ENCODE data around the gene KLK13. TPM values are rescaled to one million over a fixed set of nuclear protein-coding genes. Genes with fewer than 3 reads are reported as not detected.

The KLK13 gene
- not detected for total RNA-seq
- not detected for polyA plus RNA-seq
- total RNA-seq: not detected

- ATAC-seq (no peak), DNase-seq (no peak)
- Mint-ChIP-seq H3K36me3 (peaks cover 0 to 15% (median 0%) of the 10 kb centered on the region in 5 donors), H3K4me1 (peaks cover 0 to 8% (median 4%) of the 10 kb centered on the region in 7 donors), H3K27me3 (peaks cover 23 to 65% (median 58%) of the 10 kb centered on the region in 5 donors), H3K4me3 (peak within 1 kb of the TSS; percentile 35 to 84 (median 72)), H3K27ac (no peak within 1 kb of the TSS), H3K9me3 (peaks cover 0 to 17% (median 4%) of the 10 kb centered on the region in 11 donors)
- no peaks in the 10 kb centered on the region for H3K36me3 ChIP-seq (ENCODE audit: control insufficient read depth in 2 of 3, insufficient read depth in 3 of 3, low read length in 3 of 3)
- POLR2A ChIA-PET: no interaction called here
- H3K4me1 ChIP-seq (ENCODE audit: control insufficient read depth in 2 of 2, insufficient read depth in 2 of 2, low read length in 2 of 2): no peaks in the 10 kb centered on the region
- no peak within 1 kb of the TSS for H3K27ac ChIP-seq (ENCODE audit: low read depth, low read length)
- peaks cover 0 to 21% of the 10 kb centered on the region in 2 donors for H3K27me3 ChIP-seq (ENCODE audit: control insufficient read depth in 2 of 2, insufficient read depth in 2 of 2, low read length in 2 of 2)
- no peak within 1 kb of the TSS for H3K4me3 ChIP-seq (ENCODE audit: low read length)
- no peaks in the 10 kb centered on the region for H3K9me3 ChIP-seq (ENCODE audit: control insufficient read depth in 2 of 3, low read length in 3 of 3)
- CTCF ChIA-PET: no interaction called here
- intact Hi-C loops (cut with micrococcal nuclease): no loop called here
Measured at GRCh38 chr19:51064534-51065220, at the start of gene KLK13. TSS of gene KLK13 (minus strand) at chr19:51065092. CDS start at chr19:51065067, 25 bp downstream.

GRCh38 chr19:51114087-51114729 is 49.3 kb upstream of the KLK13 start:
- no peaks in the 10 kb centered on the region for H3K9me3 Mint-ChIP-seq
- ChIA-PET CTCF (interaction anchor here (1.0 to 1.2 kb wide), 2 partner anchors 18 to 20 kb away, joined by 3 to 4 read pairs; no protein-coding TSS in a partner anchor), POLR2A (interaction anchor here (0.6 to 2.2 kb wide), 8 partner anchors 8 to 1670 kb away, joined by 3 to 9 read pairs (median 4); no protein-coding TSS in a partner anchor)
- Histone ChIP-seq H3K27ac (ENCODE audit: low read depth, low read length) (peak overlapping the region; percentile 33), H3K36me3 (ENCODE audit: control insufficient read depth in 2 of 3, insufficient read depth in 3 of 3, low read length in 3 of 3) (no peaks in the 10 kb centered on the region), H3K9me3 (ENCODE audit: control insufficient read depth in 2 of 3, low read length in 3 of 3) (no peaks in the 10 kb centered on the region), H3K4me3 (ENCODE audit: low read length) (no peak overlapping the region), H3K27me3 (ENCODE audit: control insufficient read depth in 2 of 2, insufficient read depth in 2 of 2, low read length in 2 of 2) (no peaks in the 10 kb centered on the region), H3K4me1 (ENCODE audit: control insufficient read depth in 2 of 2, insufficient read depth in 2 of 2, low read length in 2 of 2) (peaks cover 39 to 40% of the 10 kb centered on the region in 2 donors)
- DNase-seq (peak in 5 of 9 donors; percentile 26 to 66 (median 51)), ATAC-seq (peak; percentile 63)
- H3K27me3 Mint-ChIP-seq: peaks cover 0 to 6% (median 0%) of the 10 kb centered on the region in 5 donors
- peaks cover 5 to 26% (median 11%) of the 10 kb centered on the region in 7 donors for H3K4me1 Mint-ChIP-seq
- peak overlapping the region in 8 of 9 donors; percentile 48 to 82 (median 61) for H3K27ac Mint-ChIP-seq
- peak overlapping the region in 7 of 10 donors; percentile 5 to 57 (median 41) for H3K4me3 Mint-ChIP-seq
- no peaks in the 10 kb centered on the region for H3K36me3 Mint-ChIP-seq
- intact Hi-C loops (cut with micrococcal nuclease): no loop called here

DNA sequence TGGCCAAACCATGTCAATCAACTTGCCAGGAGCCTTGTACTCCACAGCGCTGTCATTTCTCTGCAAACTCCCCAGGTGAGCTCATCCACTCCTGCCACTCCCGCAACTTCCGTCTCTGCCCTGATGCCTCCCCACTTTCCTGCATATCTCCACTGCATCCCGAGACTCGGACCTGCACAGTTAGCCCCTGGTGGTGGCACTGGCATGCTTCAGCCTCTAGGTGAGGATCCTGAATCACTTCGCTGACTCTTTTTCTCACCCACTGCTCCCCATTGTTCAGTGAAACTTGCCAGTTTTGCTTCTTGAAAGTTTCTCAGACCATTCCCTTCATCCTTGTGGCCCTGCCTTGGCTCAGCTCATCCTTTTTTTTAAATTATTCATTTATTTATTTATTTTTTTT is 46.7 kb upstream of the KLK13 start:
- ChIA-PET CTCF (interaction anchor here (1.0 to 1.6 kb wide), 3 partner anchors 15 to 47 kb away, joined by 3 to 4 read pairs (median 3); no protein-coding TSS in a partner anchor), POLR2A (interaction anchor here (0.7 to 2.9 kb wide), 2 partner anchors 9 to 16 kb away, joined by 3 to 9 read pairs; no protein-coding TSS in a partner anchor)
- H3K27me3 ChIP-seq (ENCODE audit: control insufficient read depth in 2 of 2, insufficient read depth in 2 of 2, low read length in 2 of 2): no peaks in the 10 kb centered on the region
- H3K4me1 Mint-ChIP-seq: peaks cover 19 to 30% (median 26%) of the 10 kb centered on the region in 7 donors
- H3K27me3 Mint-ChIP-seq: no peaks in the 10 kb centered on the region
- no peak overlapping the region for H3K4me3 Mint-ChIP-seq
- H3K36me3 Mint-ChIP-seq: peaks cover 0 to 5% (median 0%) of the 10 kb centered on the region in 5 donors
- intact Hi-C loops (cut with micrococcal nuclease): no loop called here
- ATAC-seq (no peak), DNase-seq (no peak)
- H3K27ac ChIP-seq (ENCODE audit: low read depth, low read length): no peak overlapping the region
- H3K27ac Mint-ChIP-seq: no peak overlapping the region
- peaks cover 0 to 4% (median 0%) of the 10 kb centered on the region in 3 experiments for H3K36me3 ChIP-seq (ENCODE audit: control insufficient read depth in 2 of 3, insufficient read depth in 3 of 3, low read length in 3 of 3)
- H3K4me1 ChIP-seq (ENCODE audit: control insufficient read depth in 2 of 2, insufficient read depth in 2 of 2, low read length in 2 of 2): peaks cover 41 to 45% of the 10 kb centered on the region in 2 donors
- no peaks in the 10 kb centered on the region for H3K9me3 ChIP-seq (ENCODE audit: control insufficient read depth in 2 of 3, low read length in 3 of 3)
- H3K4me3 ChIP-seq (ENCODE audit: low read length): no peak overlapping the region
- peaks cover 0 to 4% (median 0%) of the 10 kb centered on the region in 11 donors for H3K9me3 Mint-ChIP-seq

GRCh38 chr19:51110666-51110971 is 45.7 kb upstream of the KLK13 start:
- H3K9me3 ChIP-seq (ENCODE audit: control insufficient read depth in 2 of 3, low read length in 3 of 3): no peaks in the 10 kb centered on the region
- ChIA-PET POLR2A (interaction anchor here (1.7 to 2.9 kb wide), 3 partner anchors 10 to 17 kb away, joined by 4 to 9 read pairs (median 6); no protein-coding TSS in a partner anchor), CTCF (no interaction called here)
- no peak overlapping the region for H3K4me3 Mint-ChIP-seq
- peak overlapping the region in 1 of 9 donors; percentile 21 for H3K27ac Mint-ChIP-seq
- no peak overlapping the region for H3K27ac ChIP-seq (ENCODE audit: low read depth, low read length)
- H3K36me3 ChIP-seq (ENCODE audit: control insufficient read depth in 2 of 3, insufficient read depth in 3 of 3, low read length in 3 of 3): peaks cover 0 to 4% (median 0%) of the 10 kb centered on the region in 3 experiments
- no peaks in the 10 kb centered on the region for H3K27me3 Mint-ChIP-seq
- H3K4me1 ChIP-seq (ENCODE audit: control insufficient read depth in 2 of 2, insufficient read depth in 2 of 2, low read length in 2 of 2): peaks cover 31 to 35% of the 10 kb centered on the region in 2 donors
- peaks cover 25 to 37% (median 29%) of the 10 kb centered on the region in 7 donors for H3K4me1 Mint-ChIP-seq
- H3K9me3 Mint-ChIP-seq: peaks cover 0 to 4% (median 0%) of the 10 kb centered on the region in 11 donors
- H3K4me3 ChIP-seq (ENCODE audit: low read length): no peak overlapping the region
- no peaks in the 10 kb centered on the region for H3K27me3 ChIP-seq (ENCODE audit: control insufficient read depth in 2 of 2, insufficient read depth in 2 of 2, low read length in 2 of 2)
- no peak for ATAC-seq
- no peak for DNase-seq
- peaks cover 0 to 8% (median 0%) of the 10 kb centered on the region in 5 donors for H3K36me3 Mint-ChIP-seq
- intact Hi-C loops (cut with micrococcal nuclease): no loop called here

GRCh38 chr19:51108805-51109146 is 43.9 kb upstream of the KLK13 start:
- Mint-ChIP-seq H3K27me3 (no peaks in the 10 kb centered on the region), H3K9me3 (peaks cover 0 to 4% (median 0%) of the 10 kb centered on the region in 11 donors), H3K36me3 (peaks cover 0 to 13% (median 7%) of the 10 kb centered on the region in 5 donors), H3K4me1 (peaks cover 27 to 48% (median 37%) of the 10 kb centered on the region in 7 donors), H3K4me3 (peak overlapping the region; percentile 90 to 100 (median 98)), H3K27ac (peak overlapping the region; percentile 92 to 99 (median 97))
- Histone ChIP-seq H3K27ac (ENCODE audit: low read depth, low read length) (peak overlapping the region; percentile 77), H3K27me3 (ENCODE audit: control insufficient read depth in 2 of 2, insufficient read depth in 2 of 2, low read length in 2 of 2) (no peaks in the 10 kb centered on the region), H3K36me3 (ENCODE audit: control insufficient read depth in 2 of 3, insufficient read depth in 3 of 3, low read length in 3 of 3) (peaks cover 0 to 14% (median 6%) of the 10 kb centered on the region in 3 experiments), H3K9me3 (ENCODE audit: control insufficient read depth in 2 of 3, low read length in 3 of 3) (no peaks in the 10 kb centered on the region), H3K4me1 (ENCODE audit: control insufficient read depth in 2 of 2, insufficient read depth in 2 of 2, low read length in 2 of 2) (peaks cover 14 to 17% of the 10 kb centered on the region in 2 donors), H3K4me3 (ENCODE audit: low read length) (peak overlapping the region; percentile 92)
- intact Hi-C loops (cut with micrococcal nuclease): loop anchor here (1.0 to 10.0 kb wide), 18 partner anchors 11 to 1341 kb away; partner anchors contain the start of genes VRK3 (in 2 of the 2), AKT1S1 (in 1 of the 2), AP2A1 (in 1 of the 2) and KCNC3 (in 1 of the 2)
- ChIA-PET CTCF (interaction anchor here (0.8 kb wide), 2 partner anchors 10 to 48 kb away, joined by 3 to 4 read pairs; no protein-coding TSS in a partner anchor), POLR2A (no interaction called here)
- ATAC-seq (peak; percentile 60), DNase-seq (no peak)

DNA sequence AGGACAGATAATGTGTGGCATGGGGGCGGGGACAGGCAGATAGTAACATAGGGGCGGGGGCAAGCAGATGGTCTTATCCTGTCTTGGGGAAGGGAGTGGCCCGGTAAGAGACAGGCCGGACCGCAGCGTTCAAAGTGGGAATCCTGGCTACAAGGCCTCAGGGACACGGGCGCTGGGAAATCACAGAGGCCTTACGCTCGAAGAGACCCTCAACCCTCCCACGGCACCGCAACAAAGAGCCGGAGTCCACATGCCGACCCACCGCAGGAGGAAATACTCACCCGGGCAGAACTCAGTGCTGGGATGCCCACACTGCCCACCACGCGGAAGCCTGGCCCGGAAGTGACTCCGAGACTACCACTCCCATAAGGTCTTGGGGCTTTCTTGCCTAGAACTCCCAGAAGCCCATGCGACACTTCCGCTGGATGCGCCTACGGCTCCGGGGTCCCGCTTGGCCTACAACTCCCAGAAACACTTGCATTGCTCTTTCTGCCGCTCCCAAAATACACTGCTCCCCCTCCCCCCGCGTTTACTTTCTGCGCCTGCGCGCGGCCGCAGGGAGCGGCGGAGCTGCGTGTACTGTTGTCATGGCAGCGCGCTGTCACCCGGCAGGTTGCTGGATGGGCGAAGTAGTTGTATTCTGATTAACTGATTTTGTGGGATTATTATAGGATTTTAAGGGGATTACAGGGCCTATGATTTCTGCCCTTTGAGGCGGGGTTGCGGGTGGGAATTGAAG is 43.3 kb upstream of the KLK13 start, which contains the start of gene CTU1:
CTU1 (minus strand) TSS at position 344 of the 739 bp plus-strand sequence. CDS start 3,840 bp downstream, outside the sequence.
- no peaks in the 10 kb centered on the region for H3K27me3 ChIP-seq (ENCODE audit: control insufficient read depth in 2 of 2, insufficient read depth in 2 of 2, low read length in 2 of 2)
- H3K4me1 ChIP-seq (ENCODE audit: control insufficient read depth in 2 of 2, insufficient read depth in 2 of 2, low read length in 2 of 2): peaks cover 13% of the 10 kb centered on the region in 2 donors
- peaks cover 0 to 19% (median 6%) of the 10 kb centered on the region in 3 experiments for H3K36me3 ChIP-seq (ENCODE audit: control insufficient read depth in 2 of 3, insufficient read depth in 3 of 3, low read length in 3 of 3)
- ATAC-seq (peak; percentile 99), DNase-seq (peak; percentile 93 to 99 (median 98))
- Mint-ChIP-seq H3K4me1 (peaks cover 28 to 48% (median 42%) of the 10 kb centered on the region in 7 donors), H3K4me3 (peak within 1 kb of the TSS; percentile 90 to 100 (median 98)), H3K27ac (peak within 1 kb of the TSS; percentile 92 to 99 (median 97)), H3K36me3 (peaks cover 0 to 18% (median 7%) of the 10 kb centered on the region in 5 donors), H3K27me3 (no peaks in the 10 kb centered on the region), H3K9me3 (peaks cover 0 to 4% (median 0%) of the 10 kb centered on the region in 11 donors)
- CTCF ChIA-PET: interaction anchor here (0.8 kb wide), 2 partner anchors 10 to 49 kb away, joined by 3 to 4 read pairs; no protein-coding TSS in a partner anchor
- H3K9me3 ChIP-seq (ENCODE audit: control insufficient read depth in 2 of 3, low read length in 3 of 3): no peaks in the 10 kb centered on the region
- POLR2A ChIA-PET: no interaction called here
- H3K4me3 ChIP-seq (ENCODE audit: low read length): peak within 1 kb of the TSS; percentile 92
- peak within 1 kb of the TSS; percentile 77 for H3K27ac ChIP-seq (ENCODE audit: low read depth, low read length)
- intact Hi-C loops (cut with micrococcal nuclease): loop anchor here (1.0 to 10.0 kb wide), 18 partner anchors 11 to 1341 kb away; partner anchors contain the start of genes VRK3 (in 2 of the 2), AKT1S1 (in 1 of the 2), AP2A1 (in 1 of the 2) and KCNC3 (in 1 of the 2)

Measured in naive thymus-derived CD4-positive, alpha-beta T cell (primary cell).